Liver (tissue), 9 donors: Measurements from ENCODE around the gene WAC. TPM values are rescaled to one million over a fixed set of nuclear protein-coding genes. Genes with fewer than 3 reads are reported as not detected.

Experiments
- DNase-seq: peaks from one replicate; pipeline ENCODE4 v3.0.0-alpha.2; 2017; ENCODE audit warnings: low spot score
- H3K27ac ChIP-seq, 2 donors: one replicate each; pipeline ENCODE4 v1.7.0; 2013; ENCODE audit warnings: inconsistent platforms in 2 of 2, low read length in 2 of 2, control low read depth in 1 of 2, low read depth in 1 of 2, mild to moderate bottlenecking in 1 of 2
- H3K27me3 ChIP-seq, 4 donors: one replicate each; pipeline versions ENCODE4 v1.6.1 to v1.7.0; 2013; ENCODE audit warnings: low read length in 3 of 4, inconsistent platforms in 1 of 4, mild to moderate bottlenecking in 1 of 4, moderate library complexity in 1 of 4; ENCODE audit not compliant: control insufficient read depth in 4 of 4, insufficient read depth in 4 of 4
- H3K36me3 ChIP-seq, 4 donors: one replicate each; pipeline versions ENCODE4 v1.6.1 to v1.7.0; 2013; ENCODE audit warnings: low read length in 3 of 4, mild to moderate bottlenecking in 3 of 4, low read depth in 1 of 4, moderate library complexity in 1 of 4; ENCODE audit not compliant: control insufficient read depth in 4 of 4, insufficient read depth in 3 of 4
- H3K4me1 ChIP-seq, 4 donors: one replicate each; pipeline versions ENCODE4 v1.6.1 to v1.7.0; 2013; ENCODE audit warnings: low read length in 3 of 4, mild to moderate bottlenecking in 3 of 4, moderate library complexity in 1 of 4; ENCODE audit not compliant: control insufficient read depth in 4 of 4, insufficient read depth in 4 of 4
- H3K4me3 ChIP-seq, 3 donors: one replicate each; pipeline versions ENCODE4 v1.6.1 to v1.7.0; 2013; ENCODE audit warnings: low read length in 3 of 3, control low read depth in 1 of 3, low read depth in 1 of 3, mild to moderate bottlenecking in 1 of 3
- H3K9ac ChIP-seq, 2 donors: one replicate each; pipeline ENCODE4 v1.7.0; 2013; ENCODE audit warnings: low read length in 2 of 2, mild to moderate bottlenecking in 2 of 2, moderate library complexity in 2 of 2, control low read depth in 1 of 2, low read depth in 1 of 2
- H3K9me3 ChIP-seq, 4 donors: one replicate each; pipeline versions ENCODE4 v1.6.1 to v1.7.0; 2013; ENCODE audit warnings: low read length in 3 of 4; ENCODE audit not compliant: control insufficient read depth in 4 of 4
- CTCF ChIP-seq: fragments of 150-350 bp; IDR thresholded peaks from 2 replicates; pipeline ENCODE4 v1.5.1; 2017; ENCODE audit warnings: improper control_type of control experiment, low read depth, low read length; ENCODE audit not compliant: missing input control
- EGR1 ChIP-seq, 2 donors: IDR thresholded peaks; 2 replicates each; pipeline ENCODE4 v1.6.1; 2016 to 2018; ENCODE audit warnings: antibody characterized with exemption in 2 of 2, low read depth in 2 of 2
- FOXA1 ChIP-seq: IDR thresholded peaks from 2 replicates; pipeline ENCODE4 v1.6.1; 2016; ENCODE audit warnings: antibody characterized with exemption
- FOXA2 ChIP-seq: IDR thresholded peaks from 2 replicates; pipeline ENCODE4 v1.6.1; 2016; ENCODE audit warnings: antibody characterized with exemption
- GABPA ChIP-seq, 2 donors: IDR thresholded peaks in 1 of 2; conservative IDR thresholded peaks in 1 of 2; 2 replicates each; pipeline ENCODE4 v1.6.1; 2016; ENCODE audit warnings: antibody characterized with exemption in 2 of 2, mild to moderate bottlenecking in 1 of 2, moderate library complexity in 1 of 2
- HNF4A ChIP-seq, 2 donors: conservative IDR thresholded peaks; 2 replicates each; pipeline ENCODE4 v1.6.1; 2016; ENCODE audit warnings: antibody characterized with exemption in 2 of 2, mild to moderate bottlenecking in 2 of 2
- HNF4G ChIP-seq: IDR thresholded peaks from 2 replicates; pipeline ENCODE4 v1.6.1; 2016; ENCODE audit warnings: antibody characterized with exemption
- JUND ChIP-seq, 2 donors: IDR thresholded peaks; 2 replicates each; pipeline ENCODE4 v1.6.1; 2016; ENCODE audit warnings: antibody characterized with exemption in 2 of 2
- MAX ChIP-seq: IDR thresholded peaks from 2 replicates; pipeline ENCODE4 v1.6.1; 2016; ENCODE audit warnings: antibody characterized with exemption
- RAD21 ChIP-seq, 2 donors: IDR thresholded peaks; 2 replicates each; pipeline ENCODE4 v1.6.1; 2016; ENCODE audit warnings: antibody characterized with exemption in 2 of 2, mild to moderate bottlenecking in 2 of 2
- REST ChIP-seq: IDR thresholded peaks from 2 replicates; pipeline ENCODE4 v1.6.1; 2016; ENCODE audit warnings: antibody characterized with exemption, mild to moderate bottlenecking
- SP1 ChIP-seq: IDR thresholded peaks from 2 replicates; pipeline ENCODE4 v1.6.1; 2018; ENCODE audit warnings: antibody characterized with exemption, mild to moderate bottlenecking
- TAF1 ChIP-seq: conservative IDR thresholded peaks from 2 replicates; pipeline ENCODE4 v1.6.1; 2016; ENCODE audit warnings: antibody characterized with exemption, mild to moderate bottlenecking
- YY1 ChIP-seq: IDR thresholded peaks from 2 replicates; pipeline ENCODE4 v1.6.1; 2016; ENCODE audit warnings: antibody characterized with exemption, mild to moderate bottlenecking
- ZBTB33 ChIP-seq: IDR thresholded peaks from 2 replicates; pipeline ENCODE4 v1.6.1; 2016; ENCODE audit warnings: antibody characterized with exemption
- WGBS: extraction: QIAGEN DNeasy Blood & Tissue Kit; methylation state at CpG from one replicate; pipeline ENCODE4 v1.1.7; 2013; 5-methylcytosine and 5-hydroxymethylcytosine counted together
- polyA plus RNA-seq, 2 donors: library from polyadenylated mRNA; stranded (reverse) in 1 of 2; unstranded in 1 of 2; fragments of 200-250 nt in 1 of 2; fragments of >200 nt in 1 of 2; fragmentation: Nextera tagmentation in 1 of 2; extraction: Ambion mirVana in 1 of 2; gene quantifications; one replicate each; pipeline versions ENCODE4 v1.2.1 to v1.2.3, GENCODE V29; 2013 to 2015
- total RNA-seq, 2 donors: library from RNA; depleted of rRNA; stranded (reverse); fragments of >200 nt; gene quantifications; one replicate each; pipeline ENCODE4 v1.2.3, GENCODE V29; 2014
- donor health status: healthy.
- donor health status: healthy.
- donor health status: healthy.
- donor health status: healthy.
- donor health status: healthy.

Gene WAC
- total and polyA plus RNA-seq, 4 donors: 20.2 to 48.7 (median 32.0) TPM

- H3K9me3 ChIP-seq: no peaks in the 10 kb centered on the region
- no peak overlapping the region for H3K27ac ChIP-seq
- H3K4me1 ChIP-seq: no peaks in the 10 kb centered on the region
- WGBS: 86% methylated on average over 4 of the region's 4 CpGs
- H3K27me3 ChIP-seq: no peaks in the 10 kb centered on the region
- H3K36me3 ChIP-seq: peaks cover 5 to 11% (median 6%) of the 10 kb centered on the region in 4 donors
- TF ChIP-seq ZBTB33 (no peak), GABPA (IDR thresholded peaks at IDR 0.05 in 1 of 2, conservative IDR thresholded peaks at IDR 0.05 in 1 of 2) (no peak), EGR1 (IDR thresholded peaks at IDR 0.05; ENCODE audit: low read depth in 2 of 2) (no peak), YY1 (no peak), TAF1 (no peak), FOXA2 (no peak), FOXA1 (no peak), HNF4A (conservative IDR thresholded peaks at IDR 0.05) (no peak), SP1 (no peak), MAX (no peak), REST (no peak), JUND (IDR thresholded peaks at IDR 0.05) (no peak), RAD21 (IDR thresholded peaks at IDR 0.05) (no peak), HNF4G (no peak)
- DNase-seq: no peak
- no peak overlapping the region for H3K4me3 ChIP-seq
- H3K9ac ChIP-seq: no peak overlapping the region
Observed at GRCh38 chr10:28601012-28601411, 68.1 kb downstream of the WAC start.

- Histone ChIP-seq H3K36me3 (peaks cover 0 to 15% (median 5%) of the 10 kb centered on the region in 4 donors), H3K9ac (no peak overlapping the region), H3K9me3 (no peaks in the 10 kb centered on the region), H3K4me1 (no peaks in the 10 kb centered on the region), H3K27me3 (no peaks in the 10 kb centered on the region), H3K27ac (no peak overlapping the region), H3K4me3 (no peak overlapping the region)
- DNase-seq: no peak
- TF ChIP-seq JUND (IDR thresholded peaks at IDR 0.05) (no peak), CTCF (no peak)
- WGBS: 75% methylated on average over 12 of the region's 12 CpGs
Observed at GRCh38 chr10:28604567-28605536, 71.9 kb downstream of the WAC start.
